GM10266 (cell line): ENCODE data around the gene NPAS3.

Source experiments
- DNase-seq: peaks from one replicate; pipeline ENCODE4 v3.0.0; 2012; ENCODE audit errors: extremely low spot score
- CTCF ChIP-seq: IDR thresholded peaks from 2 replicates; pipeline ENCODE4 v1.5.1; 2012; ENCODE audit warnings: mild to moderate bottlenecking, low read depth; ENCODE audit not compliant: control insufficient read depth, insufficient read depth; ENCODE audit errors: missing control alignments

NPAS3 gene

GRCh38 chr14:33728010-33728498, 789.4 kb downstream of the NPAS3 start:
- TF ChIP-seq CTCF, result no peak
- no peak for DNase-seq

- DNase-seq, result no peak
- TF ChIP-seq CTCF, result no peak
These were observed 791.5 kb downstream of the NPAS3 start for GRCh38 chr14:33730156-33730555.

GRCh38 chr14:33732175-33732574, 793.5 kb downstream of the NPAS3 start:
- no peak for TF ChIP-seq CTCF
- no peak for DNase-seq

GRCh38 chr14:33733310-33733709, 794.6 kb downstream of the NPAS3 start:
- no peak for DNase-seq
- TF ChIP-seq CTCF, result no peak

- no peak for TF ChIP-seq CTCF
- no peak for DNase-seq
These were observed 795.0 kb downstream of the NPAS3 start for GRCh38 chr14:33733721-33734120.

- no peak for DNase-seq
- no peak for TF ChIP-seq CTCF
These were observed 795.7 kb downstream of the NPAS3 start for GRCh38 chr14:33734387-33734786.

GRCh38 chr14:33736299-33736825, 797.7 kb downstream of the NPAS3 start:
- TF ChIP-seq CTCF, result no peak
- no peak for DNase-seq
